IPS-11a (cell line): Measurements from ENCODE around the gene MNX1.

Experiments
- H3K4me3 ChIP-seq: one replicate; pipeline ENCODE4 v1.5.1; 2013; ENCODE audit warnings: low read depth, low read length, control low read depth

Gene MNX1

GRCh38 chr7:157016352-157017041 lies 6.0 kb upstream of the MNX1 start:
- H3K4me3 ChIP-seq: no peak overlapping the region

GRCh38 chr7:157016024-157016351 lies 5.5 kb upstream of the MNX1 start:
- H3K4me3 ChIP-seq: no peak overlapping the region

- no peak overlapping the region for H3K4me3 ChIP-seq
Observed at GRCh38 chr7:157014635-157015555, 4.4 kb upstream of the MNX1 start.

- H3K4me3 ChIP-seq: no peak overlapping the region
Observed at GRCh38 chr7:157013602-157014549, 3.4 kb upstream of the MNX1 start.

GRCh38 chr7:157013101-157013500 lies 2.6 kb upstream of the MNX1 start:
- no peak overlapping the region for H3K4me3 ChIP-seq

GRCh38 chr7:157012113-157012547 lies 1.7 kb upstream of the MNX1 start:
- no peak overlapping the region for H3K4me3 ChIP-seq

GRCh38 chr7:157011333-157012112 lies 1.1 kb upstream of the MNX1 start:
- H3K4me3 ChIP-seq: no peak overlapping the region

- peak overlapping the region; percentile 27 for H3K4me3 ChIP-seq
Observed at GRCh38 chr7:157009778-157010587, 480 bp downstream of the MNX1 start.

GRCh38 chr7:157009170-157009777 lies 1.2 kb downstream of the MNX1 start:
- H3K4me3 ChIP-seq: no peak overlapping the region

GRCh38 chr7:157008206-157009169 lies 2.0 kb downstream of the MNX1 start:
- no peak overlapping the region for H3K4me3 ChIP-seq

- H3K4me3 ChIP-seq: no peak overlapping the region
Observed at GRCh38 chr7:157007470-157008066, 2.9 kb downstream of the MNX1 start.

- H3K4me3 ChIP-seq: no peak overlapping the region
Observed at GRCh38 chr7:157006829-157007469, 3.5 kb downstream of the MNX1 start.

- no peak overlapping the region for H3K4me3 ChIP-seq
Observed at GRCh38 chr7:157006205-157006747, 4.2 kb downstream of the MNX1 start.

- H3K4me3 ChIP-seq: no peak overlapping the region
Observed at GRCh38 chr7:157005456-157006204, 4.8 kb downstream of the MNX1 start.

GRCh38 chr7:157004521-157005455 lies 5.7 kb downstream of the MNX1 start:
- no peak overlapping the region for H3K4me3 ChIP-seq
